Pancreas (tissue), 10 donors: ENCODE measurements around the gene SIM2. TPM values are rescaled to one million over a fixed set of nuclear protein-coding genes. Genes with fewer than 3 reads are reported as not detected.

Experiments used
- ATAC-seq, 4 donors: fragments of 200-7000 bp; cut with Tn5 transposase; one replicate each; pipeline versions ENCODE4 v1.8.0 to v1.9.1; 2020; ENCODE audit warnings: mild to moderate bottlenecking in 4 of 4, moderate library complexity in 4 of 4
- DNase-seq, 6 donors: peaks; one replicate each; pipeline ENCODE4 v3.0.0-alpha.2; 2020
- FAIRE-seq: peaks from 2 replicates; lab custom pipeline; 2012; peaks lifted over from hg19 to GRCh38; lab: Jason Lieb, UNC
- H3K27ac ChIP-seq, 4 donors: fragments of 200-600 bp; sonication (generic); 1 replicate in 3 of 4; 2 replicates in 1 of 4; pipeline versions ENCODE4 v1.5.0 to v1.8.0; 2020
- H3K27me3 ChIP-seq, 4 donors: fragments of 200-600 bp; one replicate each; pipeline ENCODE4 v1.8.0; 2021
- H3K36me3 ChIP-seq, 3 donors: fragments of 200-600 bp; sonication (generic) in 1 of 3; one replicate each; pipeline versions ENCODE4 v1.5.0 to v1.8.0; 2020 to 2021
- H3K4me1 ChIP-seq, 3 donors: fragments of 200-600 bp; one replicate each; pipeline ENCODE4 v1.8.0; 2021
- H3K4me3 ChIP-seq, 4 donors: fragments of 200-600 bp; sonication (generic) in 2 of 4; one replicate each; pipeline versions ENCODE4 v1.5.0 to v1.8.0; 2020 to 2021
- H3K9me3 ChIP-seq, 4 donors: fragments of 200-600 bp; one replicate each; pipeline ENCODE4 v1.8.0; 2021
- CTCF ChIP-seq, 4 donors: fragments of 200-600 bp; sonication (generic) in 3 of 4; IDR thresholded peaks; one replicate each; pipeline versions ENCODE4 v1.5.0 to v1.8.0; 2021; ENCODE audit warnings: antibody characterized with exemption in 4 of 4
- WGBS, 2 donors: extraction: QIAGEN DNeasy Blood & Tissue Kit; methylation state at CpG; one replicate each; pipeline ENCODE4 v1.1.7; 2013; 5-methylcytosine and 5-hydroxymethylcytosine counted together
- intact Hi-C, 3 donors: fragments of 100-400 bp; cut with DNase I; formaldehyde crosslinking; loops; one replicate each; pipeline versions ENCODE4 v1.11.1 to v1.14.2; 2022
- polyA plus RNA-seq, 2 donors: library from polyadenylated mRNA; stranded (reverse); fragments of 200-250 nt; gene quantifications; one replicate each; pipeline ENCODE4 v1.2.3, GENCODE V29; 2013
- total RNA-seq, 6 donors: library from RNA; stranded (reverse); fragmentation: NEBNext Ultra II Directional in 4 of 6; extraction: Animal tissue kit (Norgen Biotek cat#: 25700) in 4 of 6; gene quantifications; one replicate each; pipeline versions ENCODE4 v1.2.1 to v1.2.4, GENCODE V29; 2021 to 2023
- donor health status: healthy with polysubstance abuse.
- donor health status: DM: no; HTN: no; CAD: no; lungs with moderate emphysema.
- donor health status: DM: no; HTN: no; CAD: no.
- donor health status: control.
- donor health status: control.
- donor health status: Bipolar disorder and iron deficiency.
- donor health status: DM: yes; HTN: yes; CAD: no.
- donor health status: DM: no; HTN: no; CAD: no.
- donor health status: DM: no; HTN: no; CAD: no.
- donor health status: DM: yes; HTN: yes; CAD: no.

The SIM2 gene
- total and polyA plus RNA-seq, 8 donors: 0.02 to 0.53 (median 0.13) TPM; not detected in 5

GRCh38 chr21:36762642-36763041, 63.7 kb downstream of the SIM2 start:
- no peak for FAIRE-seq
- intact Hi-C loops: no loop called here
- WGBS, 2 donors: 88 to 91% methylated on average over 9 of the region's 9 CpGs
- Histone ChIP-seq H3K27ac (no peak overlapping the region), H3K36me3 (no peaks in the 10 kb centered on the region), H3K4me1 (no peaks in the 10 kb centered on the region), H3K4me3 (no peak overlapping the region), H3K9me3 (no peaks in the 10 kb centered on the region), H3K27me3 (no peaks in the 10 kb centered on the region)
- no peak for DNase-seq
- TF ChIP-seq CTCF (IDR thresholded peaks at IDR 0.05): no peak
- ATAC-seq: no peak

GRCh38 chr21:36763305-36763704, 64.4 kb downstream of the SIM2 start:
- FAIRE-seq: no peak
- DNase-seq: no peak
- Histone ChIP-seq H3K9me3 (no peaks in the 10 kb centered on the region), H3K27ac (no peak overlapping the region), H3K4me1 (no peaks in the 10 kb centered on the region), H3K4me3 (no peak overlapping the region), H3K36me3 (no peaks in the 10 kb centered on the region), H3K27me3 (no peaks in the 10 kb centered on the region)
- no peak for ATAC-seq
- WGBS, 2 donors: 95 to 97% methylated on average over 6 of the region's 6 CpGs
- intact Hi-C loops: no loop called here
- no peak for TF ChIP-seq CTCF (IDR thresholded peaks at IDR 0.05)

- Histone ChIP-seq H3K9me3 (no peaks in the 10 kb centered on the region), H3K27me3 (no peaks in the 10 kb centered on the region), H3K36me3 (no peaks in the 10 kb centered on the region), H3K27ac (no peak overlapping the region), H3K4me3 (no peak overlapping the region), H3K4me1 (peaks cover 0 to 14% (median 0%) of the 10 kb centered on the region in 3 donors)
- intact Hi-C loops: no loop called here
- no peak for ATAC-seq
- WGBS, 2 donors: 94 to 96% methylated on average over 4 of the region's 4 CpGs
- TF ChIP-seq CTCF (IDR thresholded peaks at IDR 0.05): no peak
- no peak for DNase-seq
- FAIRE-seq: no peak
These were observed 66.3 kb downstream of the SIM2 start for GRCh38 chr21:36765229-36765628.

GRCh38 chr21:36766511-36766910, 67.6 kb downstream of the SIM2 start:
- TF ChIP-seq CTCF (IDR thresholded peaks at IDR 0.05): no peak
- Histone ChIP-seq H3K9me3 (no peaks in the 10 kb centered on the region), H3K27me3 (no peaks in the 10 kb centered on the region), H3K36me3 (no peaks in the 10 kb centered on the region), H3K27ac (no peak overlapping the region), H3K4me1 (peaks cover 0 to 14% (median 0%) of the 10 kb centered on the region in 3 donors), H3K4me3 (no peak overlapping the region)
- DNase-seq: no peak
- no peak for ATAC-seq
- no peak for FAIRE-seq
- 93 to 96% methylated on average over 6 of the region's 6 CpGs for WGBS, 2 donors
- intact Hi-C loops: no loop called here

GRCh38 chr21:36767096-36767495, 68.2 kb downstream of the SIM2 start:
- Histone ChIP-seq H3K4me1 (peaks cover 0 to 14% (median 0%) of the 10 kb centered on the region in 3 donors), H3K27me3 (no peaks in the 10 kb centered on the region), H3K36me3 (no peaks in the 10 kb centered on the region), H3K9me3 (no peaks in the 10 kb centered on the region), H3K4me3 (no peak overlapping the region), H3K27ac (no peak overlapping the region)
- no peak for ATAC-seq
- no peak for FAIRE-seq
- no peak for DNase-seq
- intact Hi-C loops: no loop called here
- no peak for TF ChIP-seq CTCF (IDR thresholded peaks at IDR 0.05)
- 95 to 97% methylated on average over 11 of the region's 11 CpGs for WGBS, 2 donors
